ENCODE data around the gene BTNL9.
"Not testable (repeated sequence)": the region's sequence is repeated elsewhere in the genome, so short reads cannot be mapped to it uniquely, and the experiment has no call there.

Gene BTNL9

GRCh38 chr5:181097759-181098491 lies 57.9 kb downstream of the BTNL9 start:
- not testable (repeated sequence) for H3K9ac ChIP-seq (ENCODE audit: low read length); H3K4me3 ChIP-seq (ENCODE audit: low read length); H3K36me3 ChIP-seq (ENCODE audit: control insufficient read depth, insufficient read depth, low read length); H3K9me3 ChIP-seq (ENCODE audit: control insufficient read depth, low read length); H3K4me1 ChIP-seq (ENCODE audit: control insufficient read depth, insufficient read depth, low read length)
- peaks cover 23% of the 10 kb centered on the region for H3K27me3 ChIP-seq (ENCODE audit: control insufficient read depth, insufficient read depth, low read length)

GRCh38 chr5:181098762-181099601 lies 58.9 kb downstream of the BTNL9 start:
- Histone ChIP-seq H3K4me1 (ENCODE audit: control insufficient read depth, insufficient read depth, low read length) (no peaks in the 10 kb centered on the region), H3K27me3 (ENCODE audit: control insufficient read depth, insufficient read depth, low read length) (peaks cover 20% of the 10 kb centered on the region), H3K4me3 (ENCODE audit: low read length) (no peak overlapping the region), H3K36me3 (ENCODE audit: control insufficient read depth, insufficient read depth, low read length) (no peaks in the 10 kb centered on the region), H3K9me3 (ENCODE audit: control insufficient read depth, low read length) (no peaks in the 10 kb centered on the region), H3K9ac (ENCODE audit: low read length) (no peak overlapping the region)

GRCh38 chr5:181099602-181100086 lies 59.6 kb downstream of the BTNL9 start:
- Histone ChIP-seq H3K4me3 (ENCODE audit: low read length) (no peak overlapping the region), H3K36me3 (ENCODE audit: control insufficient read depth, insufficient read depth, low read length) (no peaks in the 10 kb centered on the region), H3K27me3 (ENCODE audit: control insufficient read depth, insufficient read depth, low read length) (peaks cover 25% of the 10 kb centered on the region), H3K4me1 (ENCODE audit: control insufficient read depth, insufficient read depth, low read length) (no peaks in the 10 kb centered on the region), H3K9me3 (ENCODE audit: control insufficient read depth, low read length) (no peaks in the 10 kb centered on the region), H3K9ac (ENCODE audit: low read length) (no peak overlapping the region)

- Histone ChIP-seq H3K9me3 (ENCODE audit: control insufficient read depth, low read length) (no peaks in the 10 kb centered on the region), H3K9ac (ENCODE audit: low read length) (no peak overlapping the region), H3K27me3 (ENCODE audit: control insufficient read depth, insufficient read depth, low read length) (peaks cover 29% of the 10 kb centered on the region), H3K36me3 (ENCODE audit: control insufficient read depth, insufficient read depth, low read length) (no peaks in the 10 kb centered on the region), H3K4me1 (ENCODE audit: control insufficient read depth, insufficient read depth, low read length) (no peaks in the 10 kb centered on the region), H3K4me3 (ENCODE audit: low read length) (no peak overlapping the region)
Observed at GRCh38 chr5:181100121-181100875, 60.2 kb downstream of the BTNL9 start.

GRCh38 chr5:181101030-181101641 lies 61.1 kb downstream of the BTNL9 start:
- H3K9ac ChIP-seq (ENCODE audit: low read length); H3K9me3 ChIP-seq (ENCODE audit: control insufficient read depth, low read length); H3K36me3 ChIP-seq (ENCODE audit: control insufficient read depth, insufficient read depth, low read length); H3K4me1 ChIP-seq (ENCODE audit: control insufficient read depth, insufficient read depth, low read length); H3K4me3 ChIP-seq (ENCODE audit: low read length): not testable (repeated sequence)
- H3K27me3 ChIP-seq (ENCODE audit: control insufficient read depth, insufficient read depth, low read length): peaks cover 29% of the 10 kb centered on the region

- not testable (repeated sequence) for H3K9ac ChIP-seq (ENCODE audit: low read length); H3K9me3 ChIP-seq (ENCODE audit: control insufficient read depth, low read length); H3K4me3 ChIP-seq (ENCODE audit: low read length); H3K36me3 ChIP-seq (ENCODE audit: control insufficient read depth, insufficient read depth, low read length); H3K4me1 ChIP-seq (ENCODE audit: control insufficient read depth, insufficient read depth, low read length)
- H3K27me3 ChIP-seq (ENCODE audit: control insufficient read depth, insufficient read depth, low read length): peaks cover 36% of the 10 kb centered on the region
Observed at GRCh38 chr5:181101930-181102674, 62.0 kb downstream of the BTNL9 start.

- not testable (repeated sequence) for H3K9ac ChIP-seq (ENCODE audit: low read length); H3K4me3 ChIP-seq (ENCODE audit: low read length); H3K36me3 ChIP-seq (ENCODE audit: control insufficient read depth, insufficient read depth, low read length); H3K4me1 ChIP-seq (ENCODE audit: control insufficient read depth, insufficient read depth, low read length); H3K9me3 ChIP-seq (ENCODE audit: control insufficient read depth, low read length)
- peaks cover 48% of the 10 kb centered on the region for H3K27me3 ChIP-seq (ENCODE audit: control insufficient read depth, insufficient read depth, low read length)
Observed at GRCh38 chr5:181104259-181104568, 64.1 kb downstream of the BTNL9 start.

- H3K4me3 ChIP-seq (ENCODE audit: low read length); H3K36me3 ChIP-seq (ENCODE audit: control insufficient read depth, insufficient read depth, low read length); H3K9me3 ChIP-seq (ENCODE audit: control insufficient read depth, low read length); H3K9ac ChIP-seq (ENCODE audit: low read length); H3K4me1 ChIP-seq (ENCODE audit: control insufficient read depth, insufficient read depth, low read length): not testable (repeated sequence)
- H3K27me3 ChIP-seq (ENCODE audit: control insufficient read depth, insufficient read depth, low read length): peaks cover 48% of the 10 kb centered on the region
Observed at GRCh38 chr5:181104606-181105390, 64.7 kb downstream of the BTNL9 start.

- Histone ChIP-seq H3K36me3 (ENCODE audit: control insufficient read depth, insufficient read depth, low read length) (no peaks in the 10 kb centered on the region), H3K9me3 (ENCODE audit: control insufficient read depth, low read length) (no peaks in the 10 kb centered on the region), H3K9ac (ENCODE audit: low read length) (no peak overlapping the region), H3K4me3 (ENCODE audit: low read length) (no peak overlapping the region), H3K4me1 (ENCODE audit: control insufficient read depth, insufficient read depth, low read length) (no peaks in the 10 kb centered on the region), H3K27me3 (ENCODE audit: control insufficient read depth, insufficient read depth, low read length) (peaks cover 45% of the 10 kb centered on the region)
Observed at GRCh38 chr5:181105391-181106025, 65.4 kb downstream of the BTNL9 start.

- H3K9me3 ChIP-seq (ENCODE audit: control insufficient read depth, low read length): no peaks in the 10 kb centered on the region
- H3K27me3 ChIP-seq (ENCODE audit: control insufficient read depth, insufficient read depth, low read length): peaks cover 60% of the 10 kb centered on the region
Observed at GRCh38 chr5:181107699-181108098, 67.6 kb downstream of the BTNL9 start.

More at GRCh38 chr5:181107699-181108098, 67.6 kb downstream of the BTNL9 start:
- Histone ChIP-seq H3K4me3 (ENCODE audit: low read length) (no peak overlapping the region), H3K4me1 (ENCODE audit: control insufficient read depth, insufficient read depth, low read length) (no peaks in the 10 kb centered on the region), H3K9ac (ENCODE audit: low read length) (no peak overlapping the region), H3K36me3 (ENCODE audit: control insufficient read depth, insufficient read depth, low read length) (no peaks in the 10 kb centered on the region)
